Measurements from ENCODE around the gene PPP2R5C.

GRCh38 chr14:101898416-101898815, 136.9 kb downstream of the PPP2R5C start:
- TF ChIP-seq POLR2A (IDR thresholded peaks at IDR 0.05) (no peak), CTCF (IDR thresholded peaks at IDR 0.05) (no peak)

All from uterus (tissue), 2 donors.